Endothelial cell of umbilical vein (primary cell): Measurements from ENCODE around the gene PTTG1.

Experiments
- EZH2 ChIP-seq: IDR thresholded peaks from 2 replicates; pipeline ENCODE4 v1.6.1; 2012; ENCODE audit warnings: borderline replicate concordance, low read depth, mild to moderate bottlenecking, moderate library complexity, low read length, inconsistent platforms; ENCODE audit not compliant: severe bottlenecking
- FOS ChIP-seq: IDR thresholded peaks from 2 replicates; pipeline ENCODE4 v1.6.1; 2011; ENCODE audit warnings: mild to moderate bottlenecking, low read length, moderate library complexity, borderline replicate concordance; ENCODE audit not compliant: insufficient read depth
- MYC ChIP-seq: IDR thresholded peaks from one replicate; pipeline ENCODE4 v1.6.1; 2011; ENCODE audit warnings: mild to moderate bottlenecking, low read depth, low read length
- POLR2A ChIP-seq: IDR thresholded peaks from 2 replicates; pipeline ENCODE4 v1.6.1; 2012; ENCODE audit warnings: low read depth, mild to moderate bottlenecking, control low read depth, low read length
- POLR2AphosphoS5 ChIP-seq: IDR thresholded peaks from 2 replicates; pipeline ENCODE4 v1.6.1; 2012; ENCODE audit warnings: low read depth, mild to moderate bottlenecking, control low read depth, low read length, moderate library complexity; ENCODE audit not compliant: insufficient read depth
- TF ChIP-seq, protein P1 (sequence below), 2 donors: IDR thresholded peaks; 1 replicate in 1 of 2; 2 replicates in 1 of 2; pipeline ENCODE4 v1.5.1; 2011; ENCODE audit warnings: low read length in 2 of 2, mild to moderate bottlenecking in 2 of 2, moderate library complexity in 2 of 2, control low read depth in 1 of 2, inconsistent platforms in 1 of 2, low read depth in 1 of 2; ENCODE audit not compliant: insufficient read depth in 1 of 2; ENCODE audit errors: extremely low read depth in 1 of 2
- TF ChIP-seq, protein P2 (sequence below): IDR thresholded peaks from 2 replicates; pipeline ENCODE4 v1.6.1; 2011; ENCODE audit not compliant: insufficient read depth, insufficient read length

DNA sequence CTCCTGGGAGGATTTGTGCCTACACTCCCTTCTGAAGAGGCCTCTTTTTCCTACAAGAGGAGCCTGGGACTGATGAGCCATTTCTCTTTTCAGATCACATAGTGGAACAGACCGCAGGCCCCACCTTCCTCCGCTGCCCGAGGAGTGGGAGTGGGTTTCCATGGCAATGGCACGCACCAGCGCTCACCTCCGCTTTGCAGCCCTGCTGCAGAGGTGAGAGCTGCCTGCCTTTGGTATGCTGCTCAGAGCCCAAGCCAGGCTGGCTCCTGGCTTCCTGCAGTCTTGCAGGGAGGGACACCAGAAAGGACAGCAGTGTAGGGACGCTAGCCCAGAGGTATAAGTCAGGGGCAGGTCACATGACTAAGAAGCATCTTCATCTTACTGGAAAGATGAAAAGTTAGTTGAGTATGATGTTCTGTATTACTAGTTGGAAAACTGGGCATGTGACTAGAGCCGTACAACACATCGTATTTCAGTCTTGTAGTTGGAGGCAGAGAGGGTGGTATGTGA, 12.4 kb downstream of the PTTG1 start:
- TF ChIP-seq, protein P1, sequence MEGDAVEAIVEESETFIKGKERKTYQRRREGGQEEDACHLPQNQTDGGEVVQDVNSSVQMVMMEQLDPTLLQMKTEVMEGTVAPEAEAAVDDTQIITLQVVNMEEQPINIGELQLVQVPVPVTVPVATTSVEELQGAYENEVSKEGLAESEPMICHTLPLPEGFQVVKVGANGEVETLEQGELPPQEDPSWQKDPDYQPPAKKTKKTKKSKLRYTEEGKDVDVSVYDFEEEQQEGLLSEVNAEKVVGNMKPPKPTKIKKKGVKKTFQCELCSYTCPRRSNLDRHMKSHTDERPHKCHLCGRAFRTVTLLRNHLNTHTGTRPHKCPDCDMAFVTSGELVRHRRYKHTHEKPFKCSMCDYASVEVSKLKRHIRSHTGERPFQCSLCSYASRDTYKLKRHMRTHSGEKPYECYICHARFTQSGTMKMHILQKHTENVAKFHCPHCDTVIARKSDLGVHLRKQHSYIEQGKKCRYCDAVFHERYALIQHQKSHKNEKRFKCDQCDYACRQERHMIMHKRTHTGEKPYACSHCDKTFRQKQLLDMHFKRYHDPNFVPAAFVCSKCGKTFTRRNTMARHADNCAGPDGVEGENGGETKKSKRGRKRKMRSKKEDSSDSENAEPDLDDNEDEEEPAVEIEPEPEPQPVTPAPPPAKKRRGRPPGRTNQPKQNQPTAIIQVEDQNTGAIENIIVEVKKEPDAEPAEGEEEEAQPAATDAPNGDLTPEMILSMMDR (IDR thresholded peaks at IDR 0.05; ENCODE audit: extremely low read depth in 1 of 2, insufficient read depth in 1 of 2, low read depth in 1 of 2, low read length in 2 of 2) = no peak
- TF ChIP-seq POLR2AphosphoS5 (no peak), POLR2A (no peak), EZH2 (no peak), FOS (no peak), MYC (no peak)
- TF ChIP-seq, protein P2, sequence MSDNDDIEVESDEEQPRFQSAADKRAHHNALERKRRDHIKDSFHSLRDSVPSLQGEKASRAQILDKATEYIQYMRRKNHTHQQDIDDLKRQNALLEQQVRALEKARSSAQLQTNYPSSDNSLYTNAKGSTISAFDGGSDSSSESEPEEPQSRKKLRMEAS = no peak
